ENCODE measurements around the gene LDB3. TPM values are rescaled to one million over a fixed set of nuclear protein-coding genes. Genes with fewer than 3 reads are reported as not detected.

Gene LDB3
- polyA plus RNA-seq, 2 of the 4 experiments (the other 2 are of a cell fraction): 0.13 TPM

DNA sequence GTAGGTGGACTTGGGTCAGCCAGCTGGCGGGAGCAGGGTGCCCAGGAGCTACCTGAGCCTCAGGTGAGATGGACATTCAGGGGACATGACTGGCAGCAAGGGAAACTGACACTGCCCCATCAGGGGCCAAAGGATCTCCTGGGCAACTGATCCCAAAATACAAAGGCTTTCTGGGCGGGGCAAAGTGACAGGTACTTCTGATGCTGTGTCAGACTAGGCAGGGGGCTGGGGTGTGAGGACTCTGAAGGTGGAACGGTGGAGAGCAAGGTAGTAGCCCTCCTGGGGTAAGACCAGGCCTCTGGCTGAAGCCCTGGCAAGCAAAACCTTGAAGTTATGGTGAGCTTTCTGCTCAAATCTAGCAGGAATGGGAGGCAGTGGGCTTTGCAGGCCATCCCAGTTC, 9.6 kb upstream of the LDB3 start:
- no peak overlapping the region for H3K27ac ChIP-seq
- no peaks in the 10 kb centered on the region for H3K9me3 ChIP-seq
- ATAC-seq (no peak), DNase-seq (ENCODE audit: low read depth in 1 of 2, low spot score in 1 of 2) (no peak), FAIRE-seq (no peak)
- WGBS (ENCODE audit: missing lambda C conversion rate): 48% methylated on average over 3 of the region's 3 CpGs
- ChIA-PET POLR2A (no interaction called here), CTCF (interaction anchor here (1.2 to 1.3 kb wide), 2 partner anchors 30 to 259 kb away, joined by 3 read pairs; no protein-coding TSS in a partner anchor)
- no peak overlapping the region for H3K4me3 ChIP-seq
- TF ChIP-seq BHLHE40 (IDR thresholded peaks at IDR 0.05; ENCODE audit: low read depth, low read length): no peak
- no peak for TF ChIP-seq HOXB13 (CRISPR knock-in tag; IDR thresholded peaks at IDR 0.05; ENCODE audit: low read depth)
- no peak for TF ChIP-seq RARB (CRISPR knock-in tag; IDR thresholded peaks at IDR 0.05)
- TF ChIP-seq POLR2AphosphoS2 (conservative IDR thresholded peaks at IDR 0.05; ENCODE audit: low read length): no peak
- TF ChIP-seq CHD4 (IDR thresholded peaks at IDR 0.05; ENCODE audit: borderline replicate concordance): no peak
- TF ChIP-seq RCOR1 (IDR thresholded peaks at IDR 0.05; ENCODE audit: low read depth, low read length): no peak
- no peak for TF ChIP-seq ZFP36 (IDR thresholded peaks at IDR 0.05; ENCODE audit: borderline replicate concordance, partially characterized antibody)
- no peak for TF ChIP-seq MYC (IDR thresholded peaks at IDR 0.05; ENCODE audit: borderline replicate concordance, low read length)
- no peaks in the 10 kb centered on the region for H3K4me1 ChIP-seq
- H3K4me2 ChIP-seq: no peak overlapping the region

DNA sequence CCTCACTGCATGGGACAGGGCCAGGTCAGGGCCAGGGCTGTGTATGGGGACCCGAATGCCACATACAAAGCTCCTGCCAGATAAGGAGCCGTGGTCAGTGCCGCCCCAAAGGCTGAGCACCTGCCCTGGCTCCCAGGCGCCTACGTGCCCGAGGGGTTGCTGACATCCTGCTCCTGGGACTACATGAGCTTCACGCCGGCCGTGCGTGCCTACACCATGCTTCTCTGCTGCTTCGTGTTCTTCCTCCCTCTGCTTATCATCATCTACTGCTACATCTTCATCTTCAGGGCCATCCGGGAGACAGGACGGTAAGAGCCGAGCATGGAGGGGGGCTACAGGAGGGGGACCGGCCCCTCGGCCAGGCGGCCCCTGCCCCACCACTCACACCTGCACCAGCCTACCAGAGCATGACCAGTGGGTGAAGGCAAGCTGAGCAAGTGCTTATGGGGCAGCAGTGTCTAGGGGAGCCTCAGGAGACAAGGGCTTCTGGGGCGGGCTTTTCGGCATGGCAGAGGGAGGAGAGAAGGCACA, 9.1 kb upstream of the LDB3 start:
- DNase-seq (ENCODE audit: low read depth in 1 of 2, low spot score in 1 of 2) (no peak), ATAC-seq (no peak), FAIRE-seq (no peak)
- ChIA-PET POLR2A (no interaction called here), CTCF (interaction anchor here (1.2 kb wide), 1 partner anchor 259 kb away, joined by 3 read pairs; no protein-coding TSS in a partner anchor)
- no peak overlapping the region for H3K4me2 ChIP-seq
- H3K9me3 ChIP-seq: no peaks in the 10 kb centered on the region
- no peak overlapping the region for H3K27ac ChIP-seq
- TF ChIP-seq HOXB5 (CRISPR knock-in tag; IDR thresholded peaks at IDR 0.05): no peak
- no peak overlapping the region for H3K4me3 ChIP-seq
- H3K4me1 ChIP-seq: no peaks in the 10 kb centered on the region
- 77% methylated on average over 15 of the region's 19 CpGs for WGBS (ENCODE audit: missing lambda C conversion rate)

DNA sequence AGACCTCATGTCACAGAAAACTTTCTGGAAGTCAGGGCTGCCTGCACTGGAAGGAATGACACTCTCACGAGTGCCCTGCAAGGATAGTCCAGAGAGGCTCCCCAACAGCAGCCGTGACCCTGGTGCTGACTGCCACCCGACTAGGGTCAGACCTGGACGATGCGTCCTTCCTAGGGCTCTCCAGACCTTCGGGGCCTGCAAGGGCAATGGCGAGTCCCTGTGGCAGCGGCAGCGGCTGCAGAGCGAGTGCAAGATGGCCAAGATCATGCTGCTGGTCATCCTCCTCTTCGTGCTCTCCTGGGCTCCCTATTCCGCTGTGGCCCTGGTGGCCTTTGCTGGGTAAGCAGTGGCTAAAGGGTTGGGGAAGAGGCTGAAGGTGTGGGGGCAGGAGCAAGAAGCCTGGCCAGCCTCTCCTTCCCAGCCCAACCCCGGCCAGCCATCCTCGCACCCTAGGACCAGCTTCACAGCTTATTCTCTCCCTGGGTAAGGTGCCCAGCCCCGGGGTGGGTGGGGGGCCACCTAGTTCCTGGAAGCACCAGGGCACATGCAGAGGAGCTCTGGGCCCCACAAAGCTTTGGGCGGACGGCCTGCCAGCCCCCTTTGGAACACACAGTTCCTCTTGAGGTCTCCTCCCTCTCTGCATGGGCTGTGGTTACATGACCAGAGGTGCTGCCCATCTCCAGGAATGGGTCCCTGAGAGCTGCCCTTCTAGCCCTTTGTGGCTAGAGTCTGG, 8.4 kb upstream of the LDB3 start:
- ATAC-seq (no peak), DNase-seq (ENCODE audit: low read depth in 1 of 2, low spot score in 1 of 2) (no peak), FAIRE-seq (no peak)
- ChIA-PET POLR2A (no interaction called here), CTCF (interaction anchor here (1.2 kb wide), 1 partner anchor 260 kb away, joined by 3 read pairs; no protein-coding TSS in a partner anchor)
- WGBS (ENCODE audit: missing lambda C conversion rate): 64% methylated on average over 16 of the region's 17 CpGs
- H3K4me3 ChIP-seq: no peak overlapping the region
- no peak overlapping the region for H3K4me2 ChIP-seq
- H3K9me3 ChIP-seq: no peaks in the 10 kb centered on the region
- H3K27ac ChIP-seq: no peak overlapping the region
- no peaks in the 10 kb centered on the region for H3K4me1 ChIP-seq
- TF ChIP-seq KDM1A (IDR thresholded peaks at IDR 0.05; ENCODE audit: low read depth) (no peak), EHMT2 (IDR thresholded peaks at IDR 0.05; ENCODE audit: low read depth) (no peak), CHD2 (IDR thresholded peaks at IDR 0.05; ENCODE audit: low read length, partially characterized antibody) (no peak), HDAC2 (IDR thresholded peaks at IDR 0.05) (no peak), ZNF302 (CRISPR knock-in tag; IDR thresholded peaks at IDR 0.05) (no peak), PHF8 (IDR thresholded peaks at IDR 0.05; ENCODE audit: borderline replicate concordance, low read depth) (no peak), TP53 (CRISPR knock-in tag; IDR thresholded peaks at IDR 0.05) (no peak), RNF2 (IDR thresholded peaks at IDR 0.05; ENCODE audit: borderline replicate concordance, low read depth) (no peak), NPAS2 (CRISPR knock-in tag; IDR thresholded peaks at IDR 0.05; ENCODE audit: borderline replicate concordance) (no peak), ZFP36 (IDR thresholded peaks at IDR 0.05; ENCODE audit: borderline replicate concordance, partially characterized antibody) (no peak), NR3C1 (IDR thresholded peaks at IDR 0.05) (no peak), FOSB (CRISPR knock-in tag; IDR thresholded peaks at IDR 0.05) (no peak), RAD21 (conservative IDR thresholded peaks at IDR 0.05 in 1 of 2, IDR thresholded peaks at IDR 0.05 in 1 of 2) (no peak), SMC3 (IDR thresholded peaks at IDR 0.05) (no peak)
- TF ChIP-seq, protein P1, sequence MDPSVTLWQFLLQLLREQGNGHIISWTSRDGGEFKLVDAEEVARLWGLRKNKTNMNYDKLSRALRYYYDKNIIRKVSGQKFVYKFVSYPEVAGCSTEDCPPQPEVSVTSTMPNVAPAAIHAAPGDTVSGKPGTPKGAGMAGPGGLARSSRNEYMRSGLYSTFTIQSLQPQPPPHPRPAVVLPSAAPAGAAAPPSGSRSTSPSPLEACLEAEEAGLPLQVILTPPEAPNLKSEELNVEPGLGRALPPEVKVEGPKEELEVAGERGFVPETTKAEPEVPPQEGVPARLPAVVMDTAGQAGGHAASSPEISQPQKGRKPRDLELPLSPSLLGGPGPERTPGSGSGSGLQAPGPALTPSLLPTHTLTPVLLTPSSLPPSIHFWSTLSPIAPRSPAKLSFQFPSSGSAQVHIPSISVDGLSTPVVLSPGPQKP (IDR thresholded peaks at IDR 0.05; ENCODE audit: low read depth, low read length): no peak
- TF ChIP-seq, protein P2, sequence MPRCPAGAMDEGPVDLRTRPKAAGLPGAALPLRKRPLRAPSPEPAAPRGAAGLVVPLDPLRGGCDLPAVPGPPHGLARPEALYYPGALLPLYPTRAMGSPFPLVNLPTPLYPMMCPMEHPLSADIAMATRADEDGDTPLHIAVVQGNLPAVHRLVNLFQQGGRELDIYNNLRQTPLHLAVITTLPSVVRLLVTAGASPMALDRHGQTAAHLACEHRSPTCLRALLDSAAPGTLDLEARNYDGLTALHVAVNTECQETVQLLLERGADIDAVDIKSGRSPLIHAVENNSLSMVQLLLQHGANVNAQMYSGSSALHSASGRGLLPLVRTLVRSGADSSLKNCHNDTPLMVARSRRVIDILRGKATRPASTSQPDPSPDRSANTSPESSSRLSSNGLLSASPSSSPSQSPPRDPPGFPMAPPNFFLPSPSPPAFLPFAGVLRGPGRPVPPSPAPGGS (IDR thresholded peaks at IDR 0.05): no peak
- TF ChIP-seq, protein P3, sequence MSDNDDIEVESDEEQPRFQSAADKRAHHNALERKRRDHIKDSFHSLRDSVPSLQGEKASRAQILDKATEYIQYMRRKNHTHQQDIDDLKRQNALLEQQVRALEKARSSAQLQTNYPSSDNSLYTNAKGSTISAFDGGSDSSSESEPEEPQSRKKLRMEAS (IDR thresholded peaks at IDR 0.05): no peak
- TF ChIP-seq, protein P4, sequence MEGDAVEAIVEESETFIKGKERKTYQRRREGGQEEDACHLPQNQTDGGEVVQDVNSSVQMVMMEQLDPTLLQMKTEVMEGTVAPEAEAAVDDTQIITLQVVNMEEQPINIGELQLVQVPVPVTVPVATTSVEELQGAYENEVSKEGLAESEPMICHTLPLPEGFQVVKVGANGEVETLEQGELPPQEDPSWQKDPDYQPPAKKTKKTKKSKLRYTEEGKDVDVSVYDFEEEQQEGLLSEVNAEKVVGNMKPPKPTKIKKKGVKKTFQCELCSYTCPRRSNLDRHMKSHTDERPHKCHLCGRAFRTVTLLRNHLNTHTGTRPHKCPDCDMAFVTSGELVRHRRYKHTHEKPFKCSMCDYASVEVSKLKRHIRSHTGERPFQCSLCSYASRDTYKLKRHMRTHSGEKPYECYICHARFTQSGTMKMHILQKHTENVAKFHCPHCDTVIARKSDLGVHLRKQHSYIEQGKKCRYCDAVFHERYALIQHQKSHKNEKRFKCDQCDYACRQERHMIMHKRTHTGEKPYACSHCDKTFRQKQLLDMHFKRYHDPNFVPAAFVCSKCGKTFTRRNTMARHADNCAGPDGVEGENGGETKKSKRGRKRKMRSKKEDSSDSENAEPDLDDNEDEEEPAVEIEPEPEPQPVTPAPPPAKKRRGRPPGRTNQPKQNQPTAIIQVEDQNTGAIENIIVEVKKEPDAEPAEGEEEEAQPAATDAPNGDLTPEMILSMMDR (IDR thresholded peaks at IDR 0.05): no peak
- TF ChIP-seq, protein P5, sequence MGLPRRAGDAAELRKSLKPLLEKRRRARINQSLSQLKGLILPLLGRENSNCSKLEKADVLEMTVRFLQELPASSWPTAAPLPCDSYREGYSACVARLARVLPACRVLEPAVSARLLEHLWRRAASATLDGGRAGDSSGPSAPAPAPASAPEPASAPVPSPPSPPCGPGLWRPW (IDR thresholded peaks at IDR 0.05): no peak

All from A549 (cell line).